ENCODE data around the gene SNRNP25.
A peak's percentile ranks its signal among the peaks of the same experiment; 100 is the strongest.

SNRNP25 gene

GRCh38 chr16:100989-101388, 47.4 kb downstream of the SNRNP25 start:
- no peak for DNase-seq

DNA sequence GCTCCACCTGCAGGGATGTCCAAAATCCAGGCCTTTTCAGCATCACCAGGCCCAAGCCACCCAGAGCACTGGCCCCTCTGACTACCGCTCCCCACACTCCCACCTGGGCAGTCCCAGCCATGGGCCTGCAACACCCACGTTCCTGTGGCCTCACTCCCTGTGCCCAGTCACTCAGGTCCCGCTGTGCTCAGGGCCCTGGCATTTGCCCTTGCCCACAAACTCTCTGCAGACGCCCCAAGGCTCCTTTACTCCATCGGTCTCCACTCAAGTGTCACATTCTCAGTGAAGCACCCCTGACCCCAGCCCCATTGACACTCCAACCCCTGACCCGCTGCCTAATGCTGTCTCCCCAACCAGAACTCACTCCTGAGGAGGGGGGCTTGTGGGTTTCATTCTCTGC, 48.0 kb downstream of the SNRNP25 start:
- no peak for DNase-seq

- peak; percentile 31 for DNase-seq
Measured at GRCh38 chr16:102060-102855, 48.6 kb downstream of the SNRNP25 start.

DNA sequence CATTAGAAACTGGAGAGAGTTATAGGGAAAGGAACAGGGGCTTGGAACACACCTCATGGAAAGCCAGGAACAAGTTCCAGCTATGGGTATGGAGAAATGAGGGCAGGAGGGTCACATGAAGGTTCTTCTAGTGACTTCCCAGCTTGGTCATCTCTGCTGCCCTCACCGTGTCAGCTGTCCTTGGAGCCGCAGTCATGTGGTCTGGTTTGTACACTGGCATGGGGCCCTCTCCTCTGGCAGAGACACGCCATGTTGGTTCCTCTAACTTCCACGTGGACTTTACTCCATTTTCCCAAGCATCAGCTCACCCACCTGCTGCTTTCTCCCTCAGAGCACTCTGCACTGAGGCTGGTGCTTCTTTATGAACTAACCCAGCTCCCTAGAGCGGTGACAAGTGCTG, 50.7 kb downstream of the SNRNP25 start:
- no peak for DNase-seq

- DNase-seq = no peak
Measured at GRCh38 chr16:104928-105327, 51.3 kb downstream of the SNRNP25 start.

GRCh38 chr16:105521-105920, 51.9 kb downstream of the SNRNP25 start:
- no peak for DNase-seq

DNA sequence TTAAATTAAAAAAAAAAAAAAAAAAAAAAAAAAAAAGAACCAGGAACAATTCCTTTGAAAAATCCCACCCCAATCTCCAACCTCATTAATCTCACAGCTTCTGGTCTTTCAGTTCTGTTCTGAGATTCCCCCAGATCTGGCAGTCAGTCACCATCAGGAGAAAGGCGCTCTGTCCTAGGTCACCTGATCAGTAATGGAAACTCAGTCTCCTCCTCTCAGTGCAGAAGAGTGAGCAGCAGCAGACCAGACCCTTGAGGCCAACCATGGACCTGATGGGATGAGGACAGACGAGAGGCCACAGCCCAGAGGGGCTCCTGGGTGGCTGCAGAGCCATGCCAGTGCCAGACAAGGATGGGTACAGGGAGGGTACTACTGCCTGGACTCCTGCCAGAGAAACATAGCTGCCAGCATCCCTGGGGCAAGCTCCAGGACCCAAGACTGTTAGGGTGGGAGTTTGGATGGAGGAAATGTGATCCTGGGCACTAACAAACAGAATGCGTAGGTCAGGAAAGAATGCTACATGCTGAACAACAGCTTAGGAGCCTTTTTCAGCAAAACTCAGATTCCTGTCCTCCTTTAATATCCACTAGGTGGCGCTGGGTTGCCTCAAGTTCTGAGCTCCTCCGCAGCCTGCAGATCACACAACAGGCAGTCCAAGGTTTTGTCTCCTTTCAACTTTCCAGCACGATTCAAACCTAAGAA, 53.1 kb downstream of the SNRNP25 start:
- DNase-seq = peak; percentile 50

All from right kidney (tissue), 1 donor.